Right lobe of liver (tissue), 4 donors: ENCODE results near the gene SH2D2A.

Experiments used
- POLR2A ChIP-seq: fragments of 450-650 bp; IDR thresholded peaks from one replicate; pipeline ENCODE4 v1.6.1; 2017; ENCODE audit warnings: antibody characterized with exemption, mild to moderate bottlenecking
- TF ChIP-seq, protein P1 (sequence below), 4 donors: fragments of 200-600 bp in 3 of 4; fragments of 450-650 bp in 1 of 4; IDR thresholded peaks; one replicate each; pipeline versions ENCODE4 v1.5.1 to v1.8.0; 2016 to 2022; ENCODE audit warnings: antibody characterized with exemption in 4 of 4, mild to moderate bottlenecking in 2 of 4
- donor health status: DM: no; HTN: no; CAD: no.
- donor health status: DM: no; HTN: no; CAD: no.
- donor health status: DM: no; HTN: yes; CAD: no.

DNA sequence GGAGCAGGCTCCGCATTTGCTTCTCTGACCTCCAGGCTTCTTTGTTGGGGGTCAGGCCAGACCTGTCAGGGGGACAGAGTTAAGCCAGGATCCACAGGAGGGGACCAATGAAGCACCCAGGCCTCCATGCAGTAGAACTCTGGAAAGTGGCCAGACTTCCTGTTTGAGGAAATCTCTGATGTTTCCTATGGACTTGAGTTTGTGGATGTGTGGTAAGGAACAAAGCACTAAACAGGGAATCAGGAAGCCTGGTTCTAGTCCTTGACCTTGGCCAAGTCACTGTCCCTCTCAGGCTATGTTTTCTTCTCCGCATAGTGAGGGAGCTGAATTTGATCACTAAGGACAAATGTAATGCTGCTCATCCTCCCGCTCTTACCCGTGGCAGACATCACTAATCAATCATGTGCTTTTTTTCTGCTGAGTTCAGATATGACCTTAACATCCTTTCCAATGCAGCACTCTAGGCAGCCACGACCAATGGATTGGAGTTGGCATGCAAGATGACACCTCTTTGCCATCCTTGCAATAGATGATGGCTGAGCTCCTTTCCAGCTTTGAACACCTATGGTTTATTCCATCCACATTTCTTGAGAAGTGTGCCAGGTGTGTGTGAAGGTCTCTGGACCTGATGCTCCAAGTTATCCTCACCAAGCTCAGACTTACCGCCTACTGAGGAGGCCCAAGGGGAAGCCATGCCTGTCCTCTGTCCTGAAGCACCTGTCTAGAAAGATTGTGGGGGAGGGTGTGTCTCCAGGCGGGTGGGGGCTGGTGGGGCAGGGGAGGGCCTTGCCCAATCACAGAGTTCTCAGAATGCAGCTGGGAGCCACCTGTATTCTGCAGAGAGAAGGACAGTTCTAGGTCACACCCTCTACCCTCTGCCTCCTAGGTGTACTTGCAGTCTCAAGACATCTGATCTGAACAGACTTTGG lies 9.9 kb downstream of the SH2D2A start:
- no peak for TF ChIP-seq POLR2A
- TF ChIP-seq, protein P1, sequence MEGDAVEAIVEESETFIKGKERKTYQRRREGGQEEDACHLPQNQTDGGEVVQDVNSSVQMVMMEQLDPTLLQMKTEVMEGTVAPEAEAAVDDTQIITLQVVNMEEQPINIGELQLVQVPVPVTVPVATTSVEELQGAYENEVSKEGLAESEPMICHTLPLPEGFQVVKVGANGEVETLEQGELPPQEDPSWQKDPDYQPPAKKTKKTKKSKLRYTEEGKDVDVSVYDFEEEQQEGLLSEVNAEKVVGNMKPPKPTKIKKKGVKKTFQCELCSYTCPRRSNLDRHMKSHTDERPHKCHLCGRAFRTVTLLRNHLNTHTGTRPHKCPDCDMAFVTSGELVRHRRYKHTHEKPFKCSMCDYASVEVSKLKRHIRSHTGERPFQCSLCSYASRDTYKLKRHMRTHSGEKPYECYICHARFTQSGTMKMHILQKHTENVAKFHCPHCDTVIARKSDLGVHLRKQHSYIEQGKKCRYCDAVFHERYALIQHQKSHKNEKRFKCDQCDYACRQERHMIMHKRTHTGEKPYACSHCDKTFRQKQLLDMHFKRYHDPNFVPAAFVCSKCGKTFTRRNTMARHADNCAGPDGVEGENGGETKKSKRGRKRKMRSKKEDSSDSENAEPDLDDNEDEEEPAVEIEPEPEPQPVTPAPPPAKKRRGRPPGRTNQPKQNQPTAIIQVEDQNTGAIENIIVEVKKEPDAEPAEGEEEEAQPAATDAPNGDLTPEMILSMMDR (IDR thresholded peaks at IDR 0.05), result no peak
